ENCODE data around the gene NBPF3.
"Not testable (repeated sequence)": the region's sequence is repeated elsewhere in the genome, so short reads cannot be mapped to it uniquely, and the experiment has no call there.

- not testable (repeated sequence) for TF ChIP-seq ZFP3 (CRISPR knock-in tag; IDR thresholded peaks at IDR 0.05); CREB5 (CRISPR knock-in tag; IDR thresholded peaks at IDR 0.05; ENCODE audit: low read depth); TCF4 (CRISPR knock-in tag; IDR thresholded peaks at IDR 0.05; ENCODE audit: borderline replicate concordance); PATZ1 (CRISPR knock-in tag; IDR thresholded peaks at IDR 0.05; ENCODE audit: borderline replicate concordance); TOX (CRISPR knock-in tag; IDR thresholded peaks at IDR 0.05; ENCODE audit: borderline replicate concordance); SNAI2 (CRISPR knock-in tag; IDR thresholded peaks at IDR 0.05); CSRNP3 (CRISPR knock-in tag; IDR thresholded peaks at IDR 0.05); ARNTL (CRISPR knock-in tag; IDR thresholded peaks at IDR 0.05; ENCODE audit: borderline replicate concordance, low read depth); ZFP30 (CRISPR knock-in tag; IDR thresholded peaks at IDR 0.05); PPARA (CRISPR knock-in tag; IDR thresholded peaks at IDR 0.05; ENCODE audit: borderline replicate concordance); RARB (CRISPR knock-in tag; IDR thresholded peaks at IDR 0.05); OSR1 (CRISPR knock-in tag; IDR thresholded peaks at IDR 0.05); ZNF8 (CRISPR knock-in tag; IDR thresholded peaks at IDR 0.05)
Observed at GRCh38 chr1:21453964-21454614, 14.2 kb downstream of the NBPF3 start.
